GM21528 (cell line): ENCODE measurements around the gene MCU.

Source experiments
- ATAC-seq: cut with Tn5 transposase; IDR thresholded peaks from one replicate; pipeline ENCODE4 v1.9.1; 2021; ENCODE audit warnings: mild to moderate bottlenecking, moderate library complexity; ENCODE audit not compliant: unreplicated experiment, low FRiP score

The MCU gene

DNA sequence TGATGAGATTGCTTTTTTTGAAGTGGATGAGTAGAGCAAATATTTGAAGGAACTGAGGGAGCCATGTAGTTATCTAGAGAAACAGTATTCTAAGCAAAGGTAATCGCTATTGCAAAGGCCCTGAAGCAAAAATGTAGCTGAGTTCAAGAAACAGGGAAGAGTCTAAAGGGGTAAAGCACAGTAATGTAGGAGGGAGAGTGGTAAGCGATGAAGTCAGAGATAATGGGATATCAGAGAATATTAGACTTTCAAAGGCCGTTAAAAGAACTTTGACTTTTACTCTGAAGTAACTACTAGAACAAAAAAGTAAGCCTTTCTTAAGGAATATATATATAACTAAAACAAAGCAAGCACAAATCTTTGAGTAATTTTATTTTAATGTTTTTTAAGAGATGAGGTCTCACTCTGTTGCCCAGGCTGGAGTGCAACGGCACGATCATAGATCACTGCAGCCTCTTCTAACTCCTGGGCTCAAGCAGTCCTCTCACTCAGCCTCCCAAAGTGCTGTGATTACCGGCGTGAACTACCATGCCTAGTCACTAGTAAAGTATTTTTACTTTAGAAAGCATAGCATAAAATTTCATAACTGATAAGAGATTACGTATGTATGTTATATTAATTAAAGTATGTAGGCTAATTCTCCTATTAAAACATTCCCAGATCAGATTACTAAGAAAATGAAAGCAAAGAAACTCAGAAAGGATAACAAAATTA, 139.9 kb downstream of the MCU start:
- ATAC-seq = no peak

- ATAC-seq = no peak
Measured at GRCh38 chr10:72832701-72833100, 140.8 kb downstream of the MCU start.

- ATAC-seq = no peak
Measured at GRCh38 chr10:72834183-72834825, 142.4 kb downstream of the MCU start.

DNA sequence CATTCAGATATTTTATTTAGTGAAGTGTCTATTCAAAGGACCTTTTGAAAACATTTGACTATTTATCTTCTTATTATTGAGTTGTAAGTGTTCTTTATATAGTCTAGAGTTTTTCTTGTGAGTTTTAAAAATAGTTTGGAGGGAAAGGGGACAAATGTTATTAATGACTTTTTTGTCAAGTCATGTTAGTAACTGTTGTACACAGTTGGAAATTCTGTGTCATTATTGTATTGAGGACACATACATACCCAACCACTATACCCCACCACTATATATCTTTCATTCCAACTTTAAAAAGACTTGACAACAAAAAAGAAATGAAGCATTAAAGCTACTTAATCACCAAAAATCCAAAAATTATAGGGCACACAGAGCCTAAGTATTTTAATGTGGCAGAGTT, 148.4 kb downstream of the MCU start:
- no peak for ATAC-seq

GRCh38 chr10:72841487-72841886, 149.5 kb downstream of the MCU start:
- no peak for ATAC-seq

- ATAC-seq = no peak
Measured at GRCh38 chr10:72842164-72842563, 150.2 kb downstream of the MCU start.

DNA sequence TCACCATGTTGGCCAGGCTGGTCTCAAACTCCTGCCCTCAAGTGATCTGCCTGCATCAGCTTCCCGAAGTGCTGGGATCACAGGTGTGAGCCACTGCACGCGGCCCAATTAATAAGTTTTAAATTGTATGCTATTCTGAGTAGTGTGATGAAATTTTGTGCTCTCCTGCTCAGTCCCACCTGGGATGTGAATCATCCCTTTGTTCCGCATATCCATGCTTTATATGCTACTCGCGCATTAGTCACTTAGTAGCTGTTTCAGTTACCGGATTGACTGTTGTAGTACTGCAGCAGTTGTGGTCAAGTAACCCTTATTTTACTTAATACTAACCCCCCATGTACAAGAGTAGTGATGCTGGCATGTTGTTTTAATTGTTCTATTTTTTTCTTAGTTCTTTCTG, 154.3 kb downstream of the MCU start:
- no peak for ATAC-seq

DNA sequence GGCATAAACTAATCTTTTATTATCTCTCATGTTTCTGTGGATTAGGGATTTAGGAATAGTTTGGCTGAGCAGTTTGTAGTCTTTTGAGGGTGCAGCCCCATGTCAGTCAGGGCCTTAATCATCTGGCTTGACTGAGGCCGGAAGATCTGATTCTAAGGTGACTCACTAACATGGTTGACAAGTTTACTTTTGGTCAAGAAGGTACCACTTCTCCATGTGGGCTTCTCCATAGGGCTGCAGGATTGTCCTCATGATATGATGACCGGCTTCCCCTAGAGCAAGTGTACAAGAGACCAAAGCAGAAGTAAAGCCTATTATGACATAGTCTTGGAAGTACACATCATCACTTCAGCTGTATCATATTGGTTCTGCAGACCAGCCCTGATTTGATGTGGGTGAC, 155.7 kb downstream of the MCU start:
- no peak for ATAC-seq

GRCh38 chr10:72850861-72851260, 158.9 kb downstream of the MCU start:
- ATAC-seq = no peak

DNA sequence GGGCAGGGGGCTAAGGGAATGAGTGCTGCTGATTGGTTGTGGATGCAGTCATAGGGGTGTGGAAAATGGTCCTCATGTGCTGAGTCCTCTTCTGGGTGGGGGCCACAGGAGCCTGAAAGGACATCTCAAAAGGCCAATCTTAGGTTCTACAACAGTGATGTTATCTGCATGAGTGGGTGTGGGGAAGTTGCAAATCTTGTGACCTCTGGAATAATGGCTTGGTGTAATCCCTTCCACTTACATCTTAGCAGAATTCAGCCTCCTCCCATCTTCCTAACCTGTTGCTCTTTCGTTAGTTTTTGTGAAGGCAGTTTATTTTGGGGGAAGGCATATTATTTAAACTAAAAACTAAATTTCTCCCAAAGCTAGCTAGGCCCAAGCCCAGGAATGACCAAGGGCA, 159.6 kb downstream of the MCU start:
- no peak for ATAC-seq

- ATAC-seq = no peak
Measured at GRCh38 chr10:72852508-72852907, 160.6 kb downstream of the MCU start.

DNA sequence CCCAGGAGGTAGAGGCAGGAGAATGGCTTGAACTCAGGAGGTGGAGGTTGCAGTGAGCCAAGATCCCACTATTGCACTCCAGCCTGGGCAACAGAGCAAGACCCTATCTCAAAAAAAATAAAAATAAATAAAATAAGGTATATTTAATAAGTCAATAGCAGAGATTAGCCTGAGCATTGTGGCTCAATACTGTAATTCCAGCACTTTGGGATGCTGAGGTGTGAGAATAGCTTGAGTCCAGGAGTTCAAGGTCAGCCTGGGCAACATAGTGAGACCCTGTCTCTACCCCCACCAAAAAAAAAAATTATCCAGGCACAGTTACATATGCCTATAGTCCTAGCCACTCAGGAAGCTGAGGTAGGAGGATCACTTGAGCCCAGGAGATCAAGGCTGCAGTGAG, 163.2 kb downstream of the MCU start:
- ATAC-seq = no peak

- no peak for ATAC-seq
Measured at GRCh38 chr10:72855790-72856189, 163.8 kb downstream of the MCU start.

DNA sequence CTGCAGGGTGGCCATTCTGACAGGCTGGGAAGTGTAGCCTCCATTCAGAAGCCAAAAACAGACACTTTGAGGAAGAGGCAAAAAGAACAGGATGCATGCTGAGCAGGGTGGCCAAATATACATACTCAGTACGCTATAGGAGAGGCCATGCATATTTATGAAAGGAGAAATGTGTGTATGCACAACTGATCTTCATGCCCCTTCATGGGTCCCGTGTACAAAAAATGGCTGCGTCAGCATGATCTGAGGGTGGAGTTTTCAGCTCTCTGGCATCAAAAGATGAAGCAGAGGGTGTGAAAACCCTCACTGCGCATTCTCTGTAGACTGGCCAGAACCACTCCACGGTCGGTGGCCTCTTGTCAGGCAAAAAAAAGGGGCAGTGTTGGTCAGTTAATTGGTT, 166.1 kb downstream of the MCU start:
- no peak for ATAC-seq

GRCh38 chr10:72862957-72863356, 171.0 kb downstream of the MCU start:
- ATAC-seq = no peak

- no peak for ATAC-seq
Measured at GRCh38 chr10:72875250-72876055, 183.5 kb downstream of the MCU start.

- ATAC-seq = no peak
Measured at GRCh38 chr10:72879245-72879644, 187.3 kb downstream of the MCU start.

DNA sequence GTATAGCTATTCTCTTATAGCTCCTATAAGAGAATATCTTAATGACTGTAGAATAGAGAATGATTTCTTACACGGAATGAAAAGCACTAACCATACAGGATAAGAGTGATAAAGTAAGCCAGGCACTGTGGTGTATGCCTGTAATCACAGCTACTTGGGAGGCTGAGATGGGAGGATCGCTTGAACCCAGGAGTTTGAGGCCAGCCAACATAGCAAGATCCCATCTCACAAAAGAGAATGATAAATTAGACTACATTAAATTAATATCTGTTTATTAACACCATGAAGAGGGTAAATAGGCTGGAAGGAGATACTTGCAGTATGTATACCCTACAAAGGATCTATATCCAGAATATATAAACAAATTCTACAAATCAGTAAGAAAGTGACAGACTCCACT, 189.3 kb downstream of the MCU start:
- ATAC-seq = no peak

DNA sequence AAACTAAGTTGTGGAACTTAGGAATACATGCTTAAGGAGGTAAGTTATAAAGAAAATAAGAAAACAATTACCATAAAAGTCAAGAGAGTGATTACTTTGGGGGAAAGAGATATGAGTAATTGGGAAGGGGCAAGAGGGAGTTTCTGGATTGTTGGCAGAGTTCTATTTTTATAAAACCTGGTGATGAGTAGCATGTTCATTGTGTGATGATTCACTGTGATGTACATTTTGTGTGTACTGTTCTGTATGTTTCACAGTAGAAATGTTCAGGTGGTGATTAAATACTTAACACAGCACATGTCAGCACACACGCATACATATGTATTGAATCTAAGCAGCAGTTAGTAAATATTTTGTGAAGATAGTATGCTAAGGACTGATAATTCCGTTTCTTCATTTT, 191.9 kb downstream of the MCU start:
- ATAC-seq = no peak

DNA sequence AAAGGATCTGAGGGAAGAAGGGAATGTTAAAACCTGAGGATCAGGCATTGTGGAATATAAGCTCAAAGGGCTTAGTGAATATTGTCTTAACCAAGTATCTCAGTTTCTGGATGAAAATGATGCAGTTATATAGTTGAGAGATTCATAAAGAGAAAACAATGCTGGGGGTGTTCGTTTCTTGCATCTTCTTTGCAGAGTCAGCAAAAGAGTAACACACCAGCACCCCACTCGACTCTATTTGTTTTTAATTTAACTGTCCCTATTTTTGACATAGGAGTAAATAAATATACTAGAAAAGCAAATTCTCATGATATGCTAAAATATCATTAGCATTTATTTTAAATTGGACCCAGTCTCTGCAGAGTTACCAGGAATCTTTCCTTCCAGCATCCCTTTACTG, 194.0 kb downstream of the MCU start:
- ATAC-seq = no peak

DNA sequence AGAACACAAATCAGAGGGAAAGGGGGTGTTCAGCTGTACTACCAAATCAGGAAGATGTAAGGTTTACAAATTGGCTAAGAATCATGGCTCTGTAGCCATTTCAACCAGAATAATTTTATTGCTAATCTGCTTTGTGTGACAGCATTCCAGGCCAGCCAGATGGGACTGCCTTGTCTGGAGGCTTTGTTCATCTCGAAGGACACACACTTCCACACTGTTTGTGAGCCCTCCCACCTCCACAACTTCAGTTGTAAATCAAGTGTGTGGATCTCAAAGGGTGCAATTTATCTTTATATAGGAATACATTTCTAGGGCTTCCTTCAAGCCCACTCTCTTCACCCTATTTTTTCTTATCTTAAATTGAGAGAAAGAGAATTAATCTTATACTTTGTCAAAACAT, 194.7 kb downstream of the MCU start:
- no peak for ATAC-seq

GRCh38 chr10:72887043-72887442, 195.1 kb downstream of the MCU start:
- ATAC-seq = no peak
